Neural crest cell (in vitro differentiated cells): ENCODE data around the gene PM20D2. TPM values are rescaled to one million over a fixed set of nuclear protein-coding genes. Genes with fewer than 3 reads are reported as not detected.

ENCODE experiments used
- DNase-seq: peaks from one replicate; pipeline ENCODE4 v3.0.0; 2021; ENCODE audit warnings: low read depth, mixed read lengths, low spot score
- H3K27ac Mint-ChIP-seq: one replicate; pipeline ENCODE4 v1.8.0; 2021; ENCODE audit warnings: mild to moderate bottlenecking, mixed read lengths; ENCODE audit not compliant: unreplicated experiment
- H3K27me3 Mint-ChIP-seq: 2 replicates; pipeline ENCODE4 v1.8.0; 2021; ENCODE audit warnings: low read depth, mild to moderate bottlenecking, mixed read lengths
- H3K36me3 Mint-ChIP-seq: 2 replicates; pipeline ENCODE4 v1.8.0; 2021; ENCODE audit warnings: low read depth, mild to moderate bottlenecking, mixed read lengths
- H3K4me1 Mint-ChIP-seq: 2 replicates; pipeline ENCODE4 v1.8.0; 2021; ENCODE audit warnings: mixed read lengths
- H3K4me3 Mint-ChIP-seq: one replicate; pipeline ENCODE4 v1.8.0; 2021; ENCODE audit warnings: mild to moderate bottlenecking, mixed read lengths
- H3K9me3 Mint-ChIP-seq: 2 replicates; pipeline ENCODE4 v1.8.0; 2021; ENCODE audit warnings: mixed read lengths
- CTCF ChIP-seq: fragments of 200-600 bp; sonication (generic); conservative IDR thresholded peaks from 2 replicates; pipeline ENCODE4 v1.5.0; 2021; ENCODE audit warnings: antibody characterized with exemption, mild to moderate bottlenecking
- total RNA-seq: library from RNA; stranded (reverse); gene quantifications from 2 replicates; pipeline ENCODE4 v1.2.1, GENCODE V29; 2021

Gene PM20D2
- total RNA-seq, 1 donor from 2014 or later: 16.5 TPM

- H3K9me3 Mint-ChIP-seq: no peaks in the 10 kb centered on the region
- H3K27ac Mint-ChIP-seq: no peak overlapping the region
- no peak for DNase-seq
- peak overlapping the region; percentile 92 for H3K4me3 Mint-ChIP-seq
- H3K36me3 Mint-ChIP-seq: peaks cover 4% of the 10 kb centered on the region
- H3K4me1 Mint-ChIP-seq: peaks cover 22% of the 10 kb centered on the region
- H3K27me3 Mint-ChIP-seq: no peaks in the 10 kb centered on the region
- no peak for TF ChIP-seq CTCF
These were observed 29.2 kb upstream of the PM20D2 start for GRCh38 chr6:89116702-89117101.

GRCh38 chr6:89117211-89118108 is 28.4 kb upstream of the PM20D2 start, which contains the start of gene SRSF12:
Gene SRSF12, minus strand, starts transcription at chr6:89118071. Its CDS starts 184 bp downstream, at chr6:89117887.
- peak; percentile 25 for TF ChIP-seq CTCF
- H3K4me3 Mint-ChIP-seq: peak within 1 kb of the TSS; percentile 92
- H3K36me3 Mint-ChIP-seq: peaks cover 4% of the 10 kb centered on the region
- H3K27me3 Mint-ChIP-seq: no peaks in the 10 kb centered on the region
- peak; percentile 62 for DNase-seq
- peak within 1 kb of the TSS; percentile 77 for H3K27ac Mint-ChIP-seq
- H3K9me3 Mint-ChIP-seq: no peaks in the 10 kb centered on the region
- peaks cover 22% of the 10 kb centered on the region for H3K4me1 Mint-ChIP-seq

GRCh38 chr6:89118931-89119330 is 26.9 kb upstream of the PM20D2 start:
- TF ChIP-seq CTCF: no peak
- Mint-ChIP-seq H3K36me3 (peaks cover 4% of the 10 kb centered on the region), H3K4me1 (peaks cover 22% of the 10 kb centered on the region), H3K27me3 (no peaks in the 10 kb centered on the region), H3K9me3 (no peaks in the 10 kb centered on the region), H3K4me3 (peak overlapping the region; percentile 90), H3K27ac (peak overlapping the region; percentile 77)
- DNase-seq: no peak

GRCh38 chr6:89120371-89120770 is 25.5 kb upstream of the PM20D2 start:
- Mint-ChIP-seq H3K27me3 (no peaks in the 10 kb centered on the region), H3K4me3 (peak overlapping the region; percentile 63), H3K27ac (no peak overlapping the region), H3K36me3 (peaks cover 6% of the 10 kb centered on the region), H3K9me3 (no peaks in the 10 kb centered on the region), H3K4me1 (peaks cover 22% of the 10 kb centered on the region)
- no peak for DNase-seq
- no peak for TF ChIP-seq CTCF

- Mint-ChIP-seq H3K27ac (no peak overlapping the region), H3K36me3 (peaks cover 5% of the 10 kb centered on the region), H3K4me3 (peak overlapping the region; percentile 6), H3K27me3 (no peaks in the 10 kb centered on the region), H3K4me1 (peaks cover 10% of the 10 kb centered on the region), H3K9me3 (no peaks in the 10 kb centered on the region)
- no peak for DNase-seq
- TF ChIP-seq CTCF: no peak
These were observed 23.9 kb upstream of the PM20D2 start for GRCh38 chr6:89121934-89122333.
